ENCODE measurements around the gene RHOD.

DNA sequence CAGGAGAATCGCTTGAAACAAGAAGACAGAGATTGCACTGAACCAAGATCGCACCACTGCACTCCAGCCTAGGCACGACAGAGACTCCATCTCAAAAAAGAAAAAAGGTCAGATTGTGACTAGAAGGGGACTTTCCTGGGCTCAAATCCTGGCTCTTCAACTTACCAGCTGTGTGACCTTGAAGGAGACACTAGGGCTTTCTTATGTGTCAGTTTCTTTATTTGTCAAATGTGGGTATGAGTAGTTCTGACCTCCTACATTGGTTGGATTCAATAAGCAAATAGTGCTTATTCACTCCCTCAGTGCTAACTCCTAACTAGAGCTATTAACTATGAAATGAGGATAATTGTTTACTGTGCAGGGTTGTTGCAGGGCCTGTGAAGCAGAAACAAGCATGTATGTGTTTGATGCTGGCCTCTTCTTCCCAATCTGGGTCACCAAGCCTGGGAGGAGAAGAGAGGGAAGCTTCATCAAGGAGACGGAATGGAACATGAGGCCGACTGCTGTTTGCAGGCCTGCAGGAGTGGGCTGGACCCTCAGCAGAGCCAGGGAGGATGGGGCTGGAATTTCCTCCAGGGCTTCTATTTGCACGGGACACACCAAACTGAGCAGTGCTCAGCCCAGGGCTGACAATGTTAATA lies 22.5 kb downstream of the RHOD start:
- TF ChIP-seq, protein P1, sequence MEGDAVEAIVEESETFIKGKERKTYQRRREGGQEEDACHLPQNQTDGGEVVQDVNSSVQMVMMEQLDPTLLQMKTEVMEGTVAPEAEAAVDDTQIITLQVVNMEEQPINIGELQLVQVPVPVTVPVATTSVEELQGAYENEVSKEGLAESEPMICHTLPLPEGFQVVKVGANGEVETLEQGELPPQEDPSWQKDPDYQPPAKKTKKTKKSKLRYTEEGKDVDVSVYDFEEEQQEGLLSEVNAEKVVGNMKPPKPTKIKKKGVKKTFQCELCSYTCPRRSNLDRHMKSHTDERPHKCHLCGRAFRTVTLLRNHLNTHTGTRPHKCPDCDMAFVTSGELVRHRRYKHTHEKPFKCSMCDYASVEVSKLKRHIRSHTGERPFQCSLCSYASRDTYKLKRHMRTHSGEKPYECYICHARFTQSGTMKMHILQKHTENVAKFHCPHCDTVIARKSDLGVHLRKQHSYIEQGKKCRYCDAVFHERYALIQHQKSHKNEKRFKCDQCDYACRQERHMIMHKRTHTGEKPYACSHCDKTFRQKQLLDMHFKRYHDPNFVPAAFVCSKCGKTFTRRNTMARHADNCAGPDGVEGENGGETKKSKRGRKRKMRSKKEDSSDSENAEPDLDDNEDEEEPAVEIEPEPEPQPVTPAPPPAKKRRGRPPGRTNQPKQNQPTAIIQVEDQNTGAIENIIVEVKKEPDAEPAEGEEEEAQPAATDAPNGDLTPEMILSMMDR (conservative IDR thresholded peaks at IDR 0.05; ENCODE audit: low read depth, low read length): no peak
- no peak for TF ChIP-seq EZH2 (IDR thresholded peaks at IDR 0.05; ENCODE audit: low read length, unreplicated experiment)
